ENCODE measurements around the gene TBCK.

The TBCK gene

DNA sequence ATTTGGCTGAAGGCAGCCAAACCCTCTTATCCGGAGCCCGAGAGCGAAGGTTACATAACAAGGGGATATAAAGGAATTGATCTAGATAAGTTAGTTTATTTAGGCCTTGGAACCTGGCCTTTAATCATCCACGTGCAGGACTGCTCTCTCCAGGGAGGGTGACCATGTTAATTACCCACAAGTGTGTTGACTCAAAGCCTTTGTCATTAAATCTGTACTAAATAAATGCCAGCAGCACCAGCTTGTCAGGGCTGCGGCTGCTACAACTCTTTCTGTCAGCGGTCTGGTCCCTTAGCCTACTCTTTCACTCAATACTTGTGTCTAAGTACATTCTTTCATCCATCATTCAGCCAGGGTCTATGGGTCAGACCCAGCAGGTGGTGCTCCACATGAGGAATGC, 206.1 kb downstream of the TBCK start:
- no peak for DNase-seq

DNA sequence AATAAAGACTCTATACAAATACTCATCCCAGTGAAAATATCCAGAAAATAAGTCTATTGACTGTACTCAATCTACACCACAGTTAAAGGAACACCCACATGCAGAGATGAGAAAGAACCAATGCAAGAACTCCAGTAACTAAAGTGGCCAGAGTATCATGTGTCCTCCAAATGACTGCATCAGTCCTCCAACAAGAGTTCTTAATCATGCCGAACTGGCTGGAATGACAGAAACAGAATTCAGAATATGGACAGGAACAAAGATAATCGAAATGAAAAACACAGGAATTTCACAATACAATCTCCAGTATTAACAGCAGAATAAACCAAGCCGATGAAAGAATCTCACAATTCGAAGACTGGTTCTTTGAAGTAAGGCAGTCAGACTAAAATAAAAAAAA, 210.3 kb downstream of the TBCK start:
- no peak for DNase-seq

DNA sequence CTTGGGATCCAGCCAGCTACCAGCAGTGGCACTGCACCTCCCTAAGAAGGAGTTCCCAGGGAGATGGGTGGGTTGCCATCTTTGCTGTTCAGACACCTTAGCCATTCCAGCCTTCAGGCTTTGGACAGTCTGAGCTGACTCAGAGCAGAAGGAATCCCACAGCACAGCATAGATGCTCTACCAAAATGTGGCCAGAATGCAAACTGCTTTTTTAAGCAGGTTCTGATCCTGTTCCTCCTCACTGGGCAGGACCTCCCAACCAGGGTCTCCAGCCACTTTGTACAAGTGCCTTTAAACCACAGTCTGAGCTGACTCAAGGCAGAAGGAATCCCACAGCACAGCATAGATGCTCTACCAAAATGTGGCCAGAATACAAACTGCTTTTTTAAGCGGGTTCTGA, 211.7 kb downstream of the TBCK start:
- no peak for DNase-seq

DNA sequence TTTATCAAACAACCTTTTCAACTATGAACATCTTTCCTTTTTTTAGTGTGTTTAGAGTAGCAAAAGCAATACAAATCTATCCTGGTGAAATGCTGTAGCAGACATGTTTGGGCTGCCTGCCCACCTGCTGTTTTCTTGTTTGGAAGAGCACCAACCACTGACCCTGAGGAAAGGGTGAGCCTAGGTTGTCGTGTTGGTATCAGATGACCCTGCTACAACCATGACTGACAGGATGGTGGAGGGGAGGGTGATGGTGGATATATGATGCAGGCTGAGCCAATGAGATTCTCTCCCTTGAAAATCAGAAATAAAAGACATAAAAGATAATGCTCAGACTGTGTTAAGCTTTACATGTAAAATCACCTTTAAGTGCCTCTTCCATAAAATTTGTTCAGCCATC, 219.6 kb downstream of the TBCK start:
- no peak for DNase-seq

DNA sequence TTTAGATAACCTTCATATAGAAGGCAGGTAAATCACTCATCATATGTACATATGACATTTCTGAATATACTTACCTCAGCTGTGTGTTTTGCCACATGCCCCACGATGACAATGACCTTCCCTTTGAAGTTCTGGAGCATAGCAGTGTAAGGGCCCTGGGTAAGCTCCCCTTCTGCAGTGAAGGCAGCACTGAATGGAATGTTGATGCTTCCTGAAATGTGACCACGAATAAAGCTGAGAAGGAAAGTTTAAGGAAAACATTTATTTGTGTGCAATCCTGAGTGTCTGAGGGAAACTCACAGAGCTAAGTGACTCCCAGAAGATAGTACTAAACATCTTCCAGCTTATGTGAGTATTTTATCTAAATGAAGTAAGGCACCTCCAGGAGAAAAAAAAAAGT, 220.6 kb downstream of the TBCK start:
- no peak for DNase-seq

DNA sequence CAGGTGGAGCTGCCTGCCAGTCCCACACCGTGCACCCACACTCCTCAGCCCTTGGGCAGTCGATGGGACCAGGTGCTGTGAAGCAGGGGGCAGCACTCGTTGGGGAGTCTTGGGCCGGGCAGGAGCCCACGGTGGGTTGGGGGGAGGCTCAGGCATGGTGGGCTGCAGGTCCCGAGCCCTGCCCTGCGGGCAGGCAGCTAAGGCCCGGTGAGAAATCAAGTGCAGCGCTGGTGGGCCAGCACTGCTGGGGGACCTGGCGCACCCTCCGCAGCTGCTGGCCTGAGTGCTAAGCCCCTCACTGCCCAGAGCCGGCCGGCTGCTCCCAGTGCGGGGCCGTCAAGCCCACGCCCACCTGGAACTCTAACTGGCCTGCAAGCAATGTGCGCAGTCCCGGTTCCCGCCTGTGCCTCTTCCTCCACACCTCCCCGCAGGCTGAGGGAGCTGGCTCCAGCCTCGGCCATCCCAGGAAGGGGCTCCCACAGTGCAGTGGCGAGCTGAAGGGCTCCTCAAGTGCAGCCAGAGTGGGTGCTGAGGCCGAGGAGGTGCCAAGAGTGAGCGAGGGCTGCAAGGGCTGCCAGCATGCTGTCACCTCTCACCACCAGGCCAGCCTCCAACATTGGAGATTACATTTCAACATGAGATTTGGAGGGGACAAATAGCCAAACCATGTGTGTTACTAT, 223.5 kb downstream of the TBCK start:
- DNase-seq = no peak

DNA sequence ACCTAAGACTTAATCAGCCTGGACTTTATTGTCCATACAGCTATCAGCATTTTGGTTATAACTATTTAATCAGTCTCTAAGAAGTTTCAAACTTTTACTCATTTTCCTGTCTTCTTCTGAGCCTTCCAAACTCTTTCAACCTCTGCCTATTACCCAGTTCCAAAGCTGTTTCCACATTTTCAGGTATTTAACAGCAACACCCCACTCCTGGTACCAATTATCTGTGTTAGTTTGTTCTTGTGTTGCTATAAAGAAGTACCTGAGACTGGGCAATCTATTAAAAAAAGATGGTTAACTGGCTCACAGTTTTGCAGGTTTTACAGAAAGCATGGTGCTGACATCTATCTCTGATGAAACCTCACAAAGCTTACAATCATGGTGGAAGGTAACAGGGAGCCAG, 225.2 kb downstream of the TBCK start:
- no peak for DNase-seq

DNA sequence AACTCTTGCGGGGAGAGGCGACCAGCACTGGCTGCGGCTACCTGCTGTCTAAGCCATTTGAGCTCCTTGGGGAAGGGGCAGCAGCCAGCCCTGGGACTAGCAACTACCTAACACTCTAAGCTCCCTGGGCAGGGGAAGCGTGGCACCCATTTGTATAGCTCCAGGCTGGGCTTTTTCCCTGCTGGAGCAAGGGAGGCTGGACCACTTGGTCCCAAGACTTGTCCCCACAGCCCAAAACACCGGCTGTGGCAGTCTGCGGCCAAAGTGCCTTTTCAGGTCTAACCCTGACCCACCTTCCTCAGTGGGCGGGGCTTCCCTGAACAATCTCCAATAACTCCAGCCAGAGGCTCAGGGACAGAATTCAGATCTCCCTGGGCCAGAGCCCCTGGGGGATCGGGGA, 232.9 kb downstream of the TBCK start:
- DNase-seq = no peak

DNA sequence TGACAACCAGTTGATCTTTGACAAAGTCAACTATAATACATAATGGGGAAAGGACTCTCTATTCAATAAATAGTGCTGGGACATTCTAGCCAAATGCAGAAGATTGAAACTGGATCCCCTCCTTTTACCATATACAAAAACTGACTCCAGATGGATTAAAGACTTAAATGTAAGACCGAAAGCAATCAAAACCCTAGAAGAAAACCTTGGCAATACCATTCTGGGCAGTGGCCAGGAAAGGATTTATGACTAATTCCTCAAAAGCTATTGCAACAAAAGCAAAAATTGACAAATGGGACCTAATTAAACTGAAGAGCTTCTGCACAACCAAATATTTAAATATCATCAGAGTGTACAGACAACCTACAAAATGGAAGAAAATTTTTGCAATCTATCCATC, 235.6 kb downstream of the TBCK start:
- no peak for DNase-seq

DNA sequence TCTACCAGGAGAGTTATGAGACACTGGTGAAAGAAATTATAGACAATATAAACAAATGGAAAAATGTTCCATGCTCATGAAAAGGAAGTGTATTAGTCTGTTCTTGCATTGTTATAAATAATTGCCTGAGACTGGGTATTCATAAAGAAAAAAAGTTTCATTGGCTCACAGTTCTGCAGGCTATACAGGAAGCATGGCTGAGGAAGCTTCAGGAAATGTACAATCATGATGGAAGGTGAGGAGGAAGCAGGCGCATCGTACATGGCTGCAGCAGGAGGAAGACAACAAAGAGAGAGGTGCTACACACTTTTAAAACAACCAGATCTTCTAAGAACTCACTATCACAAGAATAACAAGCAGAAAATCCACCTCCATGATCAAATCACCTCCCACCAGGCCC, 236.4 kb downstream of the TBCK start:
- no peak for DNase-seq

DNA sequence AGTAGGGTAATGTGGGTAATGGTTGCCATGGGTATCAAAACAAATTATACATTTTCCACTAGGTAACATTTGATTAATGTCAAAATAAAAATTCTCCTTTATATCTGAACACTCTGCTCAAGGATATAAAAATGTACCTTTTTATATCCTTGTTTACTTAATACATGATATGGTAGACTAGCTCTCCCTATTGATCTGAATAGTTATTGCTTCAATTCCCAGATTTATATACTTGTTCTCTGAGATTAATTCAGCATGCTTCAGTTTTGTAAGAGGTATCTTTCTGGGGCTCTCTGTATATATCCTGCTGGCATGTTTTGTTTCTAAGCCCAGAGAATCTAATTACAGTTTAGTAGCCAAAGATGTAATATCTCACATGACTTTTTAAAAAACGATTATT, 251.0 kb downstream of the TBCK start:
- no peak for DNase-seq

DNA sequence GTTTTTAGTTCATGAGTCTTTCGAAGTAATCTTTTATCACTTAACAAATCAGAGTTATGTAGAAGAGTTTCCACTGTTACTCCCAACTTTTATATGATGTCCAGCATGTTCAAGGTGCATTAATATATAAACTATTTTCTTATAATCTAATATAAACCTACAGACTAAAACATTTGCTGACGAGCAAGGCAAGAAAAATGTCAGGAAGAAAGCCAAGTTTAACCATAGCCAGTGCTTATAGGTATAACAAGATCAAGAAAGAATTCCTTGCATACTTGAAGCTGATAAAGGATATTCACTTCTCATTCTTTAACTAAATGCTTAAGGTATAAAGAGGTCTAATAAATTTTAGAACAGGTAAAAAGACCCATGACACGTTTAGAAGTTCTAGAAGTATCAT, 253.0 kb downstream of the TBCK start:
- DNase-seq = no peak

DNA sequence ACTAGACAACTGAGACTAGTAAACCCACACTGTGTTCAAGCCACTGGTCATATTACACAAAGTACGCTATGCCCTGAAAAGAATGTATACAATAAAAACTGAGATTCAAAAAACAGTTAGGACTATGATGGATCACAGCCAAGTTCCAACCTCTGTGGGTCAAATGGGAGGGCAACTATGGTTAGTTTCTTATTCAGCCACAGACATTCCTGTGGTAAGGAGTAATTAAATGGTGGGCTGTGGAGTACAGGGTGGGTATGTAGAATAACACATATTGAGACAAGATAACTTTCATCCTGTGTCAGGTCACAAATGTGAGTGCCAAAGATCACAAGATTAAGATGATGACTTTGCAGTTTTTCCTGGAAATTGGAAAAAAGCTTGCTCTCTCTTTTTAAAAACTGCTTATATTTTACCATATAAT, 253.5 kb downstream of the TBCK start:
- DNase-seq = peak; percentile 5

DNA sequence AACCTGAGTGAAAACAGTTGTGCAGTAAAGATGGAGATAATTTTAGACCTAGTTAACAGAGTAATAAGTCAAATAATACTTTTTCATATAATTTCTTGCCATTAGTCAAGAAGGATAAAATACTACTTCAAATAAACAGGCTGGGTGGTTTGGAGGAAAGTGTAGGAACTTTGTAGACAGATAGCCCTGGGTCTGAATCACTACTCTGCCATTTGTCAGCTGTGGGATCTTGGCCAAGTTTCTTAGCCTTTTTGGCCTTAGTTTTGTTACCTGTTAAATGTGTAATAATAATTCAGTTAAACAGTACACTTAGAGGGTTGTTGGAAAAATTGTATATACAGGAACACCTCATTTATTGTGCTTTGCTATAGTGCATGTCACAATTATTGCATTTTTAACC, 257.1 kb downstream of the TBCK start:
- DNase-seq = no peak

DNA sequence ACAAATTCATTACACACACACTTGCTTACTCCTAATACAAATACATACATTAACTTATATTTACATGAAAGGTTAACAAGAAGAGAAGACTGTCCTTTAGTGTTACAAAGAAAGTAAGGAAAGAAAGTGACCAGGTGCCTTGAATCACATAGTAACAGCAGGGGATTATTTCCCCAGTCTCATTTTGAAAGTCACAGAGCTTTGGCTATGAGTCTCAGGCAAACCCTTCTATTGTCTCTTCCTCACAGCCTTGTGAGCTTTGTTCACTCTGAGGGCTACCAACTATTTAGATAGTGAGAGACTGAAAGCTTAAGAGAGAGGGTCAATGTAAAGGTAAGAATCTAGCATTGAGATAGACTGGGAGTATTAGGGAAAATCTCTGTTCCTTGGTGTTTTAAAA, 259.1 kb downstream of the TBCK start:
- no peak for DNase-seq

DNA sequence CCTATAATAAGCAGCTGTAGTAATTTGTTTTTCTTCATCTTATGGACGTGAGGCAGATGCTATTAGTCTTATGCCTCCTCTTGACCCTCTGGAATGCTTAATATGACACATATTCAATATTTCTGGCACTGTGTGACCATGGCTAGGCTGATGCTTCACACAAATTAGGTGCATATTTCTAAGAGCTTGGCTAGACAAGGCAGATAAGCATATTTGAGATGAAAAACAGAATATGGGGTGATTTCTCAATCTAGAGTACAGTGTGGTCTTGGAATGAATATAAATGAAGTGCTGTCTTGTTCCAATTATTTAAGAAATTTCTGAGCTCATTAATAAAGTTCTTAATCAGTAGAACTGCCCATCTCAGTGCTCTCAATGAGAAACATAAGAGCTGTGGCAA, 264.5 kb downstream of the TBCK start:
- no peak for DNase-seq

DNA sequence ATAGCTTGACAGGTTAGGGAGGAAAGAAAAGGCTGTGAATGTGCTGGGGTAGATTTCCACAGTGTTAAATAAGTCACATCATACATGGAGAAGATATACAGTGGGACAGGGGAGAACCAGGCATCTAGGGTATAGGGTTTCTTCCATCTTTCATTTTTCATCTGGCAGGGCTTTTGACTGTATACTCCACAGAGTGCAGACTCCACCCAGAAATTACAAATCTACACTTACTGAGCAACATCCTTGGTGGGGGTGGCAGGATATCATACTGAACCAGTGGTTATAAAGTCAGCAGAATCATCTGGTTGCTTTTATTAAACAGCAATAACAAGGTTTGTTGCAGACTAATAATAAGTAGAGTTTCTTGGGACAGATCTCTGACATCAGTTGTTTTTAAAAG, 266.5 kb downstream of the TBCK start:
- DNase-seq = no peak

DNA sequence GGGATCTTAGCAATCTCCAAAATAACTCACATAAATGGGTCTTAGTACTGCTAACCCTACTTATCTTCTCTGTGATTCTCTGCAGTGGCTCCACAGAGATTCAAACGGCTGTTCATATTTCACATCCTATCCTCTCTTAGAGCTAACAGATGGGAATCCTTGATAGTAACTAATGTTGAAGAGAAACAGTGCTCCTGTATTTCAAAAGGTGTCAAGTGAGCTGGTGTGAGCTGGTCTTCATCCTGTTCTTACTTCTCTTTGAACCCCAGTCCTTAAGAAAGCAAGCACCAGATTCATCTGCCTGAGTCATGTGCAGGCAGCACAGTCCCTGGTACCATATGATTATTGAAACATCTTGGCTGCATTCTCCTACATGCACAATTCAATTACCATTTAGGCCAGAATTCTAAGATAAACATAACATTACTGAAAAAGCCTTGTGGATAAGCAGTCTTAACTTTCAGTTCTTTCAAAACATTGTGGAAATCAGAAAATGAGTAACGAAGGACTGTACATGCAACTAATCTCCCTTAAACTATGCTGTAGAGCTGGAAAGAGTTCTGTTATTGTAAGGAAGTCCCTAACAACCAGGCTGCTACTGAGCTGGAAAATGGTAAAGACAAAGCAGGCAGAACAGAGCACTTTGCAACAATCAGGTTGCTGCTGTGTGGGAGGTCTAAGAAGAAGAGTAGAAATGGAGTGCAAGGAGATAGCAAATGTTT, 267.6 kb downstream of the TBCK start:
- DNase-seq = no peak

DNA sequence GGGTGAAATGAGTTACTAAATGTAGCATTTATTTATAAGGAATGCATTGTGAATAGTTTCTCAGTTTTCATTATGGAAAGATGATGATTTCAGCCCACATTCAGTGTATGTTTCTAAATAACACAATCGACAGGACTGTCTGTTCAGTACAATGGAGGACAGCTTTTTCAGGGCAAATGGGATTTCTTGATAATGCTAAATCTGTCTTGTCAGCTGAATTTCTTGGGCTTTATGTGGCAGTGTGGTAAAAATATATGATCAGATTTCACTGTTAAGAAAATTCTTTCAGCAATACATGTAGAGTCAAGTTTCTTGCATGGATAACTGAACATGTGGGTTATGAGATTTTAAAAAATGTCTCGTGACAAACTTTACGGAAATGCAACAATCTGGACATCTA, 269.9 kb downstream of the TBCK start:
- DNase-seq = no peak

DNA sequence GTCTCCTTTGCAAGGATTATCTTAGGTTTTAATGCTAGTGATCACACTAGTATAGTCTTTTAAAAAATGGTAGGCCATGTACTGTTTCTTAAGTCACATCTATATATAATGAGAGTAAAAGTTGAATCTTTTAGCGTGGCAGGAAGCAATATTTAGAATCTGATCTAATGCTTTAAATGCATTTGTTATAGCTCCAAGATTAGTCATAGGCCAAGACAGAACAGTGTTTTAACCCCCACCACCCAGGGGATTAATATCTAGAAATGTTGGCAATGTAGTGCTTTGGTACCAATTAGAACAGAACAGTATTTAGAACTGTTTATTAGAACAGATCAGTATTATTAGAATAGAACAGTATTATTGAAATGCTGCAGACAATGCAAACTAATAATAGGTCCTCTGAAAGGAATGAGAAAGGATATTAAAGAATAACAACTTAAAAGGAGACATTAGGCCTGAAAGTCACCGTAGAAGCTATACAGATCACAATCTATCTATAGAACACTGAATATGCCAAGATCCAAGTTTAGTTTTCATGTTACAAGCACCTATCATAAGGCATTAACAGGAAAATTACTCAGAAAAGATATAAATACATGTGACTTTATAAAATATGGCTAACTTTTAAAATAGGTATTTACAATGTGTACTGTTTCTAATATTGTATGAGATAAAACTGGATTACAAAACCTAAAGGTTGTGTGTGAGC, 274.6 kb downstream of the TBCK start:
- DNase-seq = no peak

DNA sequence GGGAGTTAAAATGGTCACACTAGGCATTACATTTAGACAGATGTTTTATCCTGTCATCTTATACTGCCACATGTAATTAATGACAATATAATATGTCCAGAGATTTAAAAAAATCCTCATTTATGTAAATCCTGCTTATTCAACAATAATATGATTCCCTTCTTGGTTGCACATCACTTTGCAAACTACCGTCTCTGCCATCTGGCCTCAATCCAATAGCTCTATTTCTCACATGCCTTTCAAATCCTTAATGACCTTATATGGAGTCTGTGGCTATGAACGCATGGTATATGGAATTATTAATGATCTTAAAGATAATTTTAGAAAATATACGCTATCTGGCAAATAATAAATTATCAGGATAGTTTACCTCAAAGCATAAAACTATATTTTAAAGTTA, 276.2 kb downstream of the TBCK start:
- DNase-seq = no peak

DNA sequence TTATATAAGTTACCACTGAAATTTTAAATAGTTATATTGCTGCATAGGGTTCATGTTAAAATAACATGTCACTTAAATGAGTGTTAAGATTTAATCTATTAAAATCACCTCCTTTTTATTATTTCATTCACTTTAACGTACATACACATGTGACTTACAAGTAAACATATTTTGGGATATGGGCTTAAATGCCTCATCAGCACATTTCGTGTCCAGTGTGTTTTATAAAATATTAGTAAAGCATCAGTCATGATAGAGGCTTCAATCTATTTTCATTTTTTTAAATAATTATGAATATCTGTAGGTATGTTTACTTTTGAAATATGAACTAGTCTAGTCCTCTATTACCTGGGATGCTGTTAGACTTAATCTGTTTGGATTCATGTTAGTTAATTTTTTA, 277.1 kb downstream of the TBCK start:
- DNase-seq = no peak

DNA sequence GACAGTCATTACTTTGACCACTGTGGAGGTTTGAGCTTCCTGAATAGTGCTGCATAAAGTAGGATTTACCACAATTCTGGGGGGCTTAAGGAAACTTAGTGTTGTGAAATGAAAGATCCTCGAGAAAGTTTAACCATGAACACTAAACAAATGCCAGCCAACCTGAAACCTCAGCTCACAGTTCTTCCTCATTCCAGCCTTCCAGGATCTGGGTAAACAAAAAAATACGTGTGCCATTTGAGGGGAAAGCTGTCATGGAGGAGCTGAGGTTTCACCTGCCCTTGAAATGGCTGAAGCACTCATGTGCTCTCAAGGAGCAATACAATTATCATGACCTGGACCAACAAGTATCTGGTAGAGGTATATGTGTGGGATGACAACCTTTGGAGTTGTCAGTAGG, 278.0 kb downstream of the TBCK start:
- DNase-seq = no peak

DNA sequence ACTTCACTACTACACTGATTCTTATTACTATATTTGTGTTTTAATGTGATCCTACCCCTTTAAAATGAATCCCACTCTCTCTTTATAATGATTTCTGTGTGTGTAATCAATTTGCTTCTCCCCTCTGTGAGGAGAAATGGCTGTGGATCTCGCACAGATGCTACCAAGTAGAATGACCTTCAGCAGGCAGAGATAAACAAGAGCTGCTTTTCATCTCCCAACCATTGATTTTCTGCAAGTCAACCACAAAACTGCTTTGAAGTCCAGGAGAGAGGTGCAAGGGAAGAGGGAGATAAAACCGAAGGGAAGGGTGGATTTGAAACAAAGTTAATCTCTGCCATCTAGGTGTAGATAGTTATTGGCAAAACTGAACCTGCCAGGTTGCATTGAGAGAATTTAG, 279.2 kb downstream of the TBCK start:
- DNase-seq = no peak
